IMR-90 (cell line): Measurements from ENCODE around the gene ADGRB3.

Experiments used
- BHLHE40 ChIP-seq: fragments of 150-350 bp; IDR thresholded peaks from 2 replicates; pipeline ENCODE4 v1.6.1; 2016; ENCODE audit warnings: mild to moderate bottlenecking, low read depth, low read length
- CEBPB ChIP-seq: IDR thresholded peaks from 2 replicates; pipeline ENCODE4 v1.6.1; 2012; ENCODE audit warnings: low read depth, low read length, improper control_type of control experiment
- CTCF ChIP-seq: conservative IDR thresholded peaks from 2 replicates; pipeline ENCODE4 v1.5.1; 2012; ENCODE audit warnings: mild to moderate bottlenecking, low read depth, low read length, improper control_type of control experiment
- MAZ ChIP-seq: IDR thresholded peaks from 2 replicates; pipeline ENCODE4 v1.6.1; 2012; ENCODE audit warnings: low read depth, mild to moderate bottlenecking, low read length, improper control_type of control experiment, moderate library complexity, borderline replicate concordance
- MXI1 ChIP-seq: IDR thresholded peaks from 2 replicates; pipeline ENCODE4 v1.6.1; 2012; ENCODE audit warnings: low read depth, mild to moderate bottlenecking, low read length, moderate library complexity, borderline replicate concordance
- POLR2A ChIP-seq: IDR thresholded peaks from 2 replicates; pipeline ENCODE4 v1.6.1; 2012; ENCODE audit warnings: mild to moderate bottlenecking, low read depth, low read length
- RAD21 ChIP-seq: IDR thresholded peaks from 2 replicates; pipeline ENCODE4 v1.6.1; 2012; ENCODE audit warnings: low read length, improper control_type of control experiment

- TF ChIP-seq CTCF (no peak), POLR2A (no peak), BHLHE40 (no peak), MAZ (no peak), MXI1 (no peak), RAD21 (no peak), CEBPB (no peak)
Measured at GRCh38 chr6:69138148-69138547, 503.1 kb downstream of the ADGRB3 start.
